ENCODE results near the gene PLAA.

DNA sequence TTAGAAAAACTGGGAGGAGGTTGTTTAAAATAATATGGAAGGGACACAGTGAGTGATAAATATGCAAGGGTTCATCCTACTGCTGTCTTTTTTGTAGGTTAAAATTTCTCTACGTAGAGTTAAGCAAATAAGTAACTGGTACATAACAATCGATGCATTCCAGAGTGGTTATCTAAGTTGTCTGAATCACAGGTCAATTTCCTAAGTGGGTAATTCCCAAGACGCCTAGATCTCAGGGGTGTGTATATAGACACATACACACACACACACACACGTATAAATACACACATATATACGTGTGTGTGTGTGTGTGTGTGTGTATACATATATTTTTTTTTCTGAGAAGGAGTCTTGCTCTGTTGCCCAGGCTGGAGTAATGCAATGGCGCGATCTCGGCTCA is 76.8 kb downstream of the PLAA start:
- TF ChIP-seq, protein P1, sequence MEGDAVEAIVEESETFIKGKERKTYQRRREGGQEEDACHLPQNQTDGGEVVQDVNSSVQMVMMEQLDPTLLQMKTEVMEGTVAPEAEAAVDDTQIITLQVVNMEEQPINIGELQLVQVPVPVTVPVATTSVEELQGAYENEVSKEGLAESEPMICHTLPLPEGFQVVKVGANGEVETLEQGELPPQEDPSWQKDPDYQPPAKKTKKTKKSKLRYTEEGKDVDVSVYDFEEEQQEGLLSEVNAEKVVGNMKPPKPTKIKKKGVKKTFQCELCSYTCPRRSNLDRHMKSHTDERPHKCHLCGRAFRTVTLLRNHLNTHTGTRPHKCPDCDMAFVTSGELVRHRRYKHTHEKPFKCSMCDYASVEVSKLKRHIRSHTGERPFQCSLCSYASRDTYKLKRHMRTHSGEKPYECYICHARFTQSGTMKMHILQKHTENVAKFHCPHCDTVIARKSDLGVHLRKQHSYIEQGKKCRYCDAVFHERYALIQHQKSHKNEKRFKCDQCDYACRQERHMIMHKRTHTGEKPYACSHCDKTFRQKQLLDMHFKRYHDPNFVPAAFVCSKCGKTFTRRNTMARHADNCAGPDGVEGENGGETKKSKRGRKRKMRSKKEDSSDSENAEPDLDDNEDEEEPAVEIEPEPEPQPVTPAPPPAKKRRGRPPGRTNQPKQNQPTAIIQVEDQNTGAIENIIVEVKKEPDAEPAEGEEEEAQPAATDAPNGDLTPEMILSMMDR (IDR thresholded peaks at IDR 0.05), result no peak
- TF ChIP-seq POLR2A (IDR thresholded peaks at IDR 0.05) (no peak), POLR2AphosphoS5 (IDR thresholded peaks at IDR 0.05) (no peak)

Measured in breast epithelium (tissue), 3 donors.